ENCODE results near the gene HS6ST1. TPM values are rescaled to one million over a fixed set of nuclear protein-coding genes. Genes with fewer than 3 reads are reported as not detected.

Gene HS6ST1
- total RNA-seq, 2 experiments from 2014 or later, result 7.1 to 8.7 TPM

DNA sequence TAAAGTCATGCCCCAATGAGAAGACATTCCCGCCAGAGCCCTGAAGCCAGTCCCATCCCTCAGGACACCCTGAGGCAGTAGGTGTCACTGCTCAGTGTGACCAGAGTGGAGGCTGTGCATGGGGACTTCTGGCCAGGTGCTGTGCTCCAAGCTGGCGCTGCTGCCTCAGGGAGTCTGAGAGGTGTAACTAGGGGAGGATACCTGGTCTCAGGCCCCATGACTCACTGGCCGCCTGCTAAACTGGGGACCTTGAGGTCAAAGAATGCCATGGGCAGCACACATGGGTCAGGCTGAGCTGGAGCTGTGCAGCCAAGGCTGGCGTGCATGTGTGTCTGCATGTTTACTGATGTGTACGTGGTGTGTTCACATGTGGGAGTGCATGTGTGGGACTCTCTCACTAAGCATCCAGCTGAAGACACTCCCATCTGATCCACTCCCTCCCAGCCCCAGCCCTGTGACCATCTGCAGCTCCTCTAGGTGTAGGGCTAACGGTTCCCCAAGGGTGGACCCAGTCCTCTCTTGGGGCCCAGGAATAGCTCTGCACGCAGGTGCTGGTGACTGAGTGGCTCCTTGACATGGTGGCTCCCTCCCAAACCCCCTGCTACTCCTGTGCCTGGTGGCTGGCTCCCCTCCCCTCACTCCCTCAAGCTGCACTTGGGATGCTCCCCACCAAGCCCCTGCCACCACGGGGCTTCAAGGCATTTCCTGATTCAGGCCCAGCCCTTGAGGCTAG lies 16.5 kb downstream of the HS6ST1 start:
- Mint-ChIP-seq H3K9me3 (no peaks in the 10 kb centered on the region), H3K36me3 (ENCODE audit: low read depth) (no peaks in the 10 kb centered on the region), H3K4me1 (ENCODE audit: low read depth) (peaks cover 9% of the 10 kb centered on the region), H3K27ac (no peak overlapping the region), H3K27me3 (no peaks in the 10 kb centered on the region), H3K4me3 (no peak overlapping the region)
- Histone ChIP-seq H3K4me3 (ENCODE audit: low read length) (no peak overlapping the region), H3K27me3 (ENCODE audit: control insufficient read depth in 1 of 2, insufficient read depth in 2 of 2, low read length in 2 of 2) (no peaks in the 10 kb centered on the region), H3K36me3 (ENCODE audit: insufficient read depth, low read length) (no peaks in the 10 kb centered on the region), H3K27ac (ENCODE audit: low read depth in 1 of 2, low read length in 2 of 2) (no peak overlapping the region), H3K4me1 (ENCODE audit: insufficient read depth, low read length) (no peaks in the 10 kb centered on the region), H3K9me3 (ENCODE audit: control insufficient read depth in 1 of 2, insufficient read depth in 1 of 2, low read length in 2 of 2) (peaks cover 0 to 7% of the 10 kb centered on the region in 2 experiments)
- no peak for TF ChIP-seq CTCF (IDR thresholded peaks at IDR 0.05)
- POLR2A ChIA-PET, result no interaction called here
- DNase-seq, result no peak
- intact Hi-C loops (cut with DNase I, micrococcal nuclease), result no loop called here
- CTCF ChIA-PET, result no interaction called here
- no peak for ATAC-seq (ENCODE audit: poor library complexity)

- intact Hi-C loops (cut with DNase I, micrococcal nuclease), result no loop called here
- Histone ChIP-seq H3K36me3 (ENCODE audit: insufficient read depth, low read length) (no peaks in the 10 kb centered on the region), H3K4me1 (ENCODE audit: insufficient read depth, low read length) (no peaks in the 10 kb centered on the region), H3K9me3 (ENCODE audit: control insufficient read depth in 1 of 2, insufficient read depth in 1 of 2, low read length in 2 of 2) (peaks cover 0 to 7% of the 10 kb centered on the region in 2 experiments), H3K4me3 (ENCODE audit: low read length) (no peak overlapping the region), H3K27me3 (ENCODE audit: control insufficient read depth in 1 of 2, insufficient read depth in 2 of 2, low read length in 2 of 2) (no peaks in the 10 kb centered on the region), H3K27ac (ENCODE audit: low read depth in 1 of 2, low read length in 2 of 2) (no peak overlapping the region)
- no peaks in the 10 kb centered on the region for H3K27me3 Mint-ChIP-seq
- ChIA-PET POLR2A (no interaction called here), CTCF (no interaction called here)
- no peak overlapping the region for H3K4me3 Mint-ChIP-seq
- H3K9me3 Mint-ChIP-seq, result no peaks in the 10 kb centered on the region
- H3K36me3 Mint-ChIP-seq (ENCODE audit: low read depth), result no peaks in the 10 kb centered on the region
- peaks cover 13% of the 10 kb centered on the region for H3K4me1 Mint-ChIP-seq (ENCODE audit: low read depth)
- H3K27ac Mint-ChIP-seq, result no peak overlapping the region
- ATAC-seq (ENCODE audit: poor library complexity), result no peak
- DNase-seq, result no peak
- no peak for TF ChIP-seq CTCF (IDR thresholded peaks at IDR 0.05)
Measured at GRCh38 chr2:128301501-128301966, 17.1 kb downstream of the HS6ST1 start.

GRCh38 chr2:128301021-128301420 lies 17.6 kb downstream of the HS6ST1 start:
- intact Hi-C loops (cut with DNase I, micrococcal nuclease), result no loop called here
- TF ChIP-seq CTCF (IDR thresholded peaks at IDR 0.05), result no peak
- no peaks in the 10 kb centered on the region for H3K36me3 Mint-ChIP-seq (ENCODE audit: low read depth)
- no peak for ATAC-seq (ENCODE audit: poor library complexity)
- H3K27me3 Mint-ChIP-seq, result no peaks in the 10 kb centered on the region
- H3K36me3 ChIP-seq (ENCODE audit: insufficient read depth, low read length), result no peaks in the 10 kb centered on the region
- H3K4me3 ChIP-seq (ENCODE audit: low read length), result no peak overlapping the region
- H3K9me3 ChIP-seq (ENCODE audit: control insufficient read depth in 1 of 2, insufficient read depth in 1 of 2, low read length in 2 of 2), result peaks cover 0 to 7% of the 10 kb centered on the region in 2 experiments
- CTCF ChIA-PET, result no interaction called here
- H3K4me3 Mint-ChIP-seq, result no peak overlapping the region
- no peaks in the 10 kb centered on the region for H3K4me1 ChIP-seq (ENCODE audit: insufficient read depth, low read length)
- H3K27ac Mint-ChIP-seq, result no peak overlapping the region
- no peaks in the 10 kb centered on the region for H3K27me3 ChIP-seq (ENCODE audit: control insufficient read depth in 1 of 2, insufficient read depth in 2 of 2, low read length in 2 of 2)
- no peaks in the 10 kb centered on the region for H3K9me3 Mint-ChIP-seq
- no peak for DNase-seq
- POLR2A ChIA-PET, result no interaction called here
- no peak overlapping the region for H3K27ac ChIP-seq (ENCODE audit: low read depth in 1 of 2, low read length in 2 of 2)
- H3K4me1 Mint-ChIP-seq (ENCODE audit: low read depth), result peaks cover 18% of the 10 kb centered on the region
